ENCODE measurements around the gene PCNT.
"Not testable (repeated sequence)": the region's sequence is repeated elsewhere in the genome, so short reads cannot be mapped to it uniquely, and the experiment has no call there.

The PCNT gene

DNA sequence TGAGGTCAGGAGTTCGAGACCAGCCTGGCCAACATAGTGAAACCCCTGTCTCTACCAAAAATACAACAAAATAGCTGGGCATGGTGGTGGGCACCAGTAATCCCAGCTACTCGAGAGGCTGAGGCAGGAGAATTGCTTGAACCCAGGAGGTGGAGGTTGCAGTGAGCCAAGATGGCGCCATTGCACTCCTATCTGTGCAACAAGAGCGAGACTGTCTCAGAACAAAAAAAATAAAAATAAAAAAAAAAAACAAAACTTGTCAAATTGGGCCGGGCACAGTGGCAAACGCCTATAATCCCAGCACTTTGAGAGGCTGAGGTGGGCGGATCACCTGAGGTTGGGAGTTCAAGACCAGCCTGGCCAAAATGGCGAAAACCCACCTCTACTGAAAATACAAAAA is 13.7 kb upstream of the PCNT start:
- not testable (repeated sequence) for DNase-seq

- no peak for DNase-seq
Observed at GRCh38 chr21:46311568-46311967, 12.4 kb upstream of the PCNT start.

DNA sequence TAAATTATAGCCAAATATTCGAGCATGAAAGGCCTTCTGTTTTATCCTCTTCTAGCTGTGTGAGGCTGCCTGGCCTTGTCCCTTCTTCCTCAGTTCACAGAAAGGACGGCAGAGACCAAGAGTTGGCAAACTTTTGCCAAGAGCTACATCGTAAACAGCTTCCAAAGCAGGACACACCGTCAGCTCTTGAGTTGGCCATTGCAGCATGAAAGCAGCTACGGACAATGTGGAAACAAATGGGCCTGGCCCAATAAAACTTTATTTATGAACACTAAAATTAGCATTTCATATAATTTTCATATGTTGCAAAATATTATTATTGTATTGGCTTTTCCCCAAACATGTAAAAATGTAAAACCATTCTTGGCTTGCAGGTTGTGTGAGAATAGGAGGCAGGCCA is 11.0 kb upstream of the PCNT start:
- no peak for DNase-seq

DNA sequence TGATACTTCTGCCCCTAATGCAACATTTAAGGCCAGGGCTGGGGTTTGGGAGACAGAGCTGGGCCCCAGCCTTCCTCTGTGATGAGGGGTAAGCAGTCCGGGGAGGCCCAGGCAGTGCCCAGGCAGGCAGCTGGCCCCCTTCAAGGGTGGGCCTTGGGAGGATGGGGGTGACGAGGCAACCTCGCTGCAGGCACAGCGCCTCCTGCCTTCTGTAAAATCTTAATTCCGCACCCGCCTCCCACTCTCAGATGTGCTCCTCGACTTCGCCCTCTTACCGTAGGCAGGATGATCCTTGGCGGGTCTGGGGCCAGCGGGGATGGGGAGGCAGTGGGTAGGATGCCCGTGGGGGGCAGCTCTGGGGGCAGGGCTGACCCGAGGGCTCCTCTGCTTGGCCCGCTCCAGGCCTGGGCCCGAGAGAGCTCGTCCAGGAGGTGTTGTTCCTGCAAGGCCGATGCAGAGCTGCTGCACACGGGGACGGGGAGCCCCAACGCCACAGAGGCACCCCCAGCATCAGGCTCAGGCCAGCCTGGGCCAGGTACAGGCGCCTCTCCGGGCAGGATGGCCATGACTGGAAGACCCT is 9.4 kb upstream of the PCNT start:
- no peak for DNase-seq

DNA sequence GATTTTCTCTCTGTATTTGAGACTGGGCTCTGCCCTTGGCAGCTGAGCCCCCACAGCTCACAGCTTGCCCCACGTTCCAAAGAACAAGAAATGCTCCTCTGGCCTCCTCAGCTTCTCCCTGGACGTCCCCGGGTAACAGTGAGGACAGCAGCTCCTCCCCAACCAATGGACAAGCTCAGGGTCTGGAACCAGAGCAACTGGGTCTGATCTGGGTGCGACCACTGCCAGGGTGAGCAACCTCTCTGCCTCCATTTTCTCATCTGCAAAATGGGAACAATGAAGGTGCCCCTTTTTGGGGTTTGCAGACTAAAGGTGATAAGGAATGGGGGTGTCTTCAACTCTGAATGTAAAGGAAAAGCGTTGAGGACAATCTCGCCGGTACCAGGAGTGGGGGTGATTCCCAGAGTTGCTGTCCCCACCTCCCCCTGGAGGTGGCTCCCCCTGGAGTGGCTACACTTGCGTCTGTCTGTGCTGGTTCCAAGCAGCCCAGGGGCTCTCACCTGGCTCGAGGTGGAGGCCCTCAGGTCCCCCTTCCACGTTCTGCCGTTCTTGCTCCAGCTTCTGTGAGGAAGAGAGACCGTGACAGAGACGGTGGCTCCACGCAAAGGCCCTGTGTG is 7.1 kb upstream of the PCNT start:
- no peak for DNase-seq

- no peak for DNase-seq
Observed at GRCh38 chr21:46317710-46318463, 6.1 kb upstream of the PCNT start.

DNA sequence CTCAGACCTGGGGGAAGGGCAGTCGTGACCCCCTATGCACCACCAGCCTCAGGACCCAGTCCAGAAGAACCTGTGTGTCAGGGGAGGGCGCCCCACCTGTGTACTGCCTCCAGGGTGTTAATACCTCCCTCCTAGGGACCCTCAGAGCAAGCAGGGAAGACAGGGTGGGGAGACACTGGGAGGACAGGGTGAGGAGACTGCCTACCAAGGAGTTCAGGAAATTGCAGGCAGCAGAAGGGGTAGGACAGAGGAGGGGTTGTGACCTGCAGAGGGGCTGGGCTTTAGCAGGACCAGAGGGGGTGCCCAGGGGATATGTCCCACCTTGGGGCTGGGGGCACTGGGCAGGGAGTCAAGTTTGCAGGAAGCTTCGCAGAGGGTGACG is 5.5 kb upstream of the PCNT start:
- DNase-seq: no peak

DNA sequence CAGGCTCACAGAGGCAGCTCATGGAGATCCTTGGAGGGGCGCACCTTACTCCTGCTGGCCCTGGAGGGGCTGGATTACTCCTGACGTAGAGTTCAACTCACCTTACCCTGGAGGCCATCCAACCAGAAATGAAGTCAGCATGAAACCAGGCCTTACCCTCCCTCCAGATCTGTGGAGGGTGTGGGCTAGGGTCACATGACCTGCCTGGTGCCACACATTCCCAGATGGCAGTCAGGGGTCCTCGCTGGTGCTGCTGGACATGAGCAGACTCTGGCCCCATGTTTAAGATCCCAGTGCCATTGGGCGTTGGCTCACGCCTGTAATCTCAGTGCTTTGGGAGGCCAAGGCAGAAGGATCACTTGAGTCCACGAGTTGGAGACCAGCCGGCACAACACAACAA is 4.8 kb upstream of the PCNT start:
- DNase-seq: no peak

DNA sequence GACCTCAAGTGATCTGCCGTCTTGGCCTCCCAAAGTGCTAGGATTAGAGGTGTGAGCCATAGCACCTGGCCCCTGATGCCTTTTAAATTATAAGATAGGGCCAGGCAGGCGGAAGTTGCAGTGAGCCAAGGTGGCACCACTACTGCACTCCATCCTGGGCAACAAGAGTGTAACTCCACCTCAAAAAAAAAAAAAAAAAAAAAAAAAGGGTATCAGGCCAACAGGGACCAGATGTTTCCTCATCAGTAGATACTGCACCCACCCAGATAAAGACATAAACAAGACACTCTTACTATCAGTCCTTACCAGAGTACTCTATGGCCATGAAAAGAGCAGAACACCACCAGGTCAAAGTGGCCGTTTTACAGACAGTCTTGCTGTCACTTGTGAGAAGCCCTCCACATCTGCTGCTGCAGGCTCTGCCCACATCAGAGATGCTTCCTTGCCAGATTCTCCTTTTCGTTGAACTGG is 3.6 kb upstream of the PCNT start:
- no peak for DNase-seq

- DNase-seq: no peak
Observed at GRCh38 chr21:46322351-46323226, 1.4 kb upstream of the PCNT start.

GRCh38 chr21:46323227-46323709 is 688 bp upstream of the PCNT start:
- no peak for DNase-seq

DNA sequence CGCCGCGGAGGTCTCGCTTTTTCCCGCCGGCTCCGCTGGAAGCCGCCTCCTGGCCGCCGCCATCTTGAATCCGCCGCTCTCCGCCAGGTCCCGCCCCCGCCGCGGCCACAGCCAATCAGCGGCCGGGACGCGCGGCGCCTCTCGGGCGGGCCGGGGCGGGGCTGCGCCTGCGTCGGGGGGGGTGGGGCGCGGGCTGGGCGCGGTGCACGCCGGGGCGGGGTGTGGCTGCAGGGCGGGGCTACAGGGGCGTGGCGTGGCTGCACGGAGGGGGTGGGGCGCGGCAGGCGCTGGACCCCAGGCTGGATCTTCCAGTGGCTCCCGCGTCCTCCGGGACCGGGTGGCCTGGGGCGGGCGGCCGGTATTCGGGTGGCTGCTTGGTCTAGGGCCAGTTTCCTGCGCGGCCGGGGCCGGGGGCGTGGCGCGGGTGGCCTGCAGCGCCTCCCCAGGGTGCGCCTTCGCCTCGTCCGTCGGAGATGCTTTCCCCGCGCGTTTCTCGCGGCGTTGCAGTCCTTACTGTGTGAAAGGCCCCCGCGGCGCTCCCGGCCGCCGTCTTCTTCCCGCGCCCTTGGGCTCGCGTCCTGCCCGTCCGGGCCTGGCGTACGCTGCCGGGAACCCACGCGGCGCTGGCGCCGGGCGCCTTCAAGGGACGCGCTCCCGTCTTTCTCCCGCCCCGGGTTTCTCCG is 575 bp downstream of the PCNT start:
- DNase-seq: peak; percentile 85

DNA sequence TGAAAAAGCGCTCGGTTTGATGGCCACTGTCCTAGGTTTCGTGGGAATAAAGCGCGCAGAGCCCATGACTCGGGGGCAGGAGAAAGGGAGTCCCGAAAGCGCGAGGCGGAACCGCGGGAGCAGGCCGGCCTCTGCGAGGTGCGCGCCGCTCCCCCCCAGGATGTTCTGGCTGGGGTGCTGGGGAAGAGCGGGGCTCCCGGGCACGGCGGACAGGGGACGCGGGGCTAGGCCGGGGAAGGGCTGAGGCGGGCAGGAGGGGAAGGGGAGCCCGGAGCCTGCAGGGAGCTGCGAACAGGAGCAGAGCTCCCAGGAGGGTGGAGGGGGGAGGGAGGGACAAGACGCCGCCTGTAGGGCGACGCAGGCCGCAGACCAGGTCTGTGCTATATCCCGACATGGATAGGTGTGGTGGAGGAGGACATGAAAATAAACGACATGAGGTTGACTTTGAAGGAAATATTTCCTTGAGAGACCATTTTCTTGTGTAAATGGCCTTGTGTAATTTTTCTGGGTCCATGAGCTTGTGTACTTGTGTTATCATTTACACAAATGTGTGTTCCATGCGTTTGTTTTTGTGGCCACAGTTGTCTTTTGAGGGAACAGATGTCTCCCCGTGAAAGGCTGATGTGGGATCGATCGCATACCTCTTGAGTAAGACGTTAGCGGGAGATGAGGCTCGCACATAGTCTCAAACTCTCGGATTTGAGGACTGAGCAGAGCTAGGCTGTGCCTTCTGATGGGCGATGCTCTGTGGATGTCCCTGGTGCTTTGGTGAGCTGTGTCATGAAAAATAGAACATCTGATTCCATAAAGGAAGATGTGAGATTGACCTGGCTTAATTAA is 1.3 kb downstream of the PCNT start:
- DNase-seq: peak; percentile 24

GRCh38 chr21:46326110-46326703 is 2.3 kb downstream of the PCNT start:
- no peak for DNase-seq

DNA sequence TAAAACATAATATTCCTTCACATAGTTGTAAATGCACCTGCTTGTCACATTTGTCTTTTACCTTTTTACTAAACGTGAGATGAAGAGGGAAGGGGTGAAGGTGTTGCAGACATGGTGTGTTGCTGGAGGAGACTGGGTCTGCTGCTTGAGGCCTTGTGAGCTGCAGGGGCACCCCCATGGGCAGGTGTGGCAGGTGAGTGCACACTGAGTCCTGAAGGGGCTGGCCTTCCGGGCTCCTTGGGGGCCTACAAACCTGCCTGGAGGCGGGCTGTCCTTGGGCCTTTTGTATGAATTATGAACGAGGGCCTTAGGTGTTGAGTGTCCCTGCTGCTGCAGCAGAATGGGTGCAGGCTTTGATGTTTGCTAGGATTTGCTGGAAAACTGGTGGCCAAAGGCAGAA is 3.8 kb downstream of the PCNT start:
- no peak for DNase-seq

DNA sequence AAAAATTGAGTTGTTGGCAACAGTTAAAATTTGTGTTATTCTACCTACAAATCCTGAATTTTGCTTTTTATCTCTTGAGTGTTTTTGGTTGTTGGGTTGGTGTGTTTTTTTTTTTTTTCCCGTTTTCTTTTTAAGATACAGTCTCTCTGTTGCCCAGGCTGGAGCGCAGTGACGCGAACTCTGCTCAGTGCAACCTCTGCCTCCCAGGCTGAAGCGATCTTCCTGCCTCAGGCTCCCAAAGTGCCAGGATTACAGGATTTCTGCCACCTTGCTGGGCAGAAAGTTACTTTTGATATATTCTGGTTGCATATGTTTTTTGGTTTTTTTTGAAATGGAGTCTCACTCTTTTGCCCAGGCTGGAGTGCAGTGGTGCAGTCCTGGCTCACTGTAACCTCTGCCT is 4.2 kb downstream of the PCNT start:
- no peak for DNase-seq

DNA sequence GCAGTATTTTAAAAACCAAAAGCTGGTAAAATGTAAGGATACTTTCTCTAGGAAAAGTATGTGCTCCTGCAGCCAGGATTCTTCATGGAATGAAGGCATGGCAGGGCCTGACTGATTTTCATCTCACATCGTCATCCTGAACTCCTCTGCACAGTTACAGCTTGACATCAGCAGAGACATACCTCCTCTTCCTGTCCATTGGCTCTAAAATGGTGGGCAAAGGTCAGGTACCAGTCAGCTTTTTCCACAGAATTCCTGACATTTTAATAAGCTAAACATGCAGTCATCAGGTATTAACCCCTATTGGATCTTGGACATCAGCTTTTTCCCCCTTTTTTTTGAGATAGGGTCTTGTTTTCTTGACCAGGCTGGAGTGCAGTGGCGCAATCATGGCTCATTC is 5.8 kb downstream of the PCNT start:
- no peak for DNase-seq

GRCh38 chr21:46334351-46335140 is 10.6 kb downstream of the PCNT start:
- DNase-seq: no peak

GRCh38 chr21:46336603-46337002 is 12.6 kb downstream of the PCNT start:
- no peak for DNase-seq

- DNase-seq: no peak
Observed at GRCh38 chr21:46340998-46341397, 17.0 kb downstream of the PCNT start.
